GM21619 (cell line): ENCODE data around the gene DNAJC6.
"Not testable (repeated sequence)": the region's sequence is repeated elsewhere in the genome, so short reads cannot be mapped to it uniquely, and the experiment has no call there.

Source experiments
- ATAC-seq: cut with Tn5 transposase; IDR thresholded peaks from one replicate; pipeline ENCODE4 v1.9.1; 2021; ENCODE audit not compliant: unreplicated experiment

DNAJC6 gene

DNA sequence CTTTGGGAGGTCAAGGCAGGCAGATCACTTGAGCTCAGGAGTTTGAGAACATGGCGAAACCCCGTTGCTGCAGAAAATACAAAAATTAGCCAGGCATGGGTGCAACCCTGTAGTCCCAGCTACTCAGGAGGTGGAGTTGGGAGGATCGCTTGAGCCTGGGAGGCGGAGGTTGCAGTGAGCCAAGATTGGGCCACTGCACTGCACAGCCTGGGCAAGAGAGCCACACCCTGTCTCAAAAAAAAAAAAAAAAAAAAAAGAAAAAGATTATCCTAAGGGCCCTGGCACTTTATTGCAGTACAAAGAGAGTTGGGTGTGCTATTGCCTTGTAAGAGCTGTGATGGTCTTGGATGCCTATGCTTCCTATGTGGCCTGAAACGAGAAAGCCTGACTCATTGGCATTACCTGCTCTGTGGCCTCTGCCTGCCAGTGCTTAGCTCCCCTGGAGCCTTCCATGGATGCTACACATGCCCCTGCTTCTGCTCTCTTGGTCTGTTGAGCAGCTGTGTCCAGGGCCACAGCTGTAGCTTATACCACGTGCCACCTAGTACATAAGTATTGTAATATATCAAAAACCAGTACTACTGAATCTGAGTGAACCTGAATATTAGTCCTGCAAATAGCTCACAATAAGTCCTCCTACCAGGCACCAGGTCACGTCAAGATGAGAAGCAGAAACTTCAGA, 45.8 kb downstream of the DNAJC6 start:
- ATAC-seq = no peak

DNA sequence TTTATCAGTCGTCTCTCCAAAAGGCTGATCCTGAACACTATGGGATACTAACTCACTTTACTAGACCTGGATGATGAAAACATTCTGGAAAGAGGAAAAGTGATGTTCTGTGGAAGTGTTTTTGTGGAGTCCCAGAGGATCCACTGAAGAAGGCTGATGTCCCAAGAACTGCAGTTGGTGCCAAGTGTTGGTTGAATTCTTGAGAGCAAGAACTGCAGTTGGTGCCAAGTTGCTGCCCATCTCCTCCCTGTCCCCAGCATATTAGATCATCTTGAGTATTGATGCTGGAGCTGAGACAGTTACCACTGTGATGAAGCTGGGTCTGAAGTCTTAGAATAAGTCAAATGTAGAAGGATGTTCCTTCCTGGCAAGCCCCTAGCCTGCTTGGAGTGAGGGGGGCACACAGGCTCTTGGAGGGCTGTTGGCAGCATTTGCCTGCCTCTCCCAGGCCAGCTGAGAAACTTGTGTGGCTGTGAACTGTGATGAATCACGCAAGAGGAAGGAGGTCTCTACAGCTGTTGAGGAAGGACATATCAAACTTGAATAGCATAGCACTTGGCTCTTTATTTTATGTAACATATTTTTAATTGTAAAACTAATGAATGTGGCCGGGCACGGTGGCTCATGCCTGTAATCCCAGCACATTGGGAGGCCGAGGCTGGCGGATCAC, 48.1 kb downstream of the DNAJC6 start:
- ATAC-seq = no peak

DNA sequence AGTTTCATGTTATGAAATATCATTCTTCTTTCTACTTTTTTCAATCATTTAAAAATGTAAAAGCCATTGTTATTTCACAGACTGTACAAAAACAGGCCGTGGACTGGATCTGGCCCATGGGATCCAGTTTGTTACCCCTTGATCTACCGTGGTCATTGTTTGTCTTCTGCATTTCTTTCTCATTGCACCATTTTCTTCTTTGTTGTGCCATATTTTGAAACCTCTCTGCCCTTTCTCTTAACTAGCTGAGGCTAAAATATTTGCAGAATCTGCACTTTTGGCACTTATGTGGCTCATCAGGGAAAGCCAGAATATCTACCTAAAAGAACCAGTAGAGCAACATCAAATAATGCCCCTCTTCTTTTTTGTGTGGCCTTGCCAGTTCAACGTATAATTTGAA, 50.5 kb downstream of the DNAJC6 start:
- no peak for ATAC-seq

DNA sequence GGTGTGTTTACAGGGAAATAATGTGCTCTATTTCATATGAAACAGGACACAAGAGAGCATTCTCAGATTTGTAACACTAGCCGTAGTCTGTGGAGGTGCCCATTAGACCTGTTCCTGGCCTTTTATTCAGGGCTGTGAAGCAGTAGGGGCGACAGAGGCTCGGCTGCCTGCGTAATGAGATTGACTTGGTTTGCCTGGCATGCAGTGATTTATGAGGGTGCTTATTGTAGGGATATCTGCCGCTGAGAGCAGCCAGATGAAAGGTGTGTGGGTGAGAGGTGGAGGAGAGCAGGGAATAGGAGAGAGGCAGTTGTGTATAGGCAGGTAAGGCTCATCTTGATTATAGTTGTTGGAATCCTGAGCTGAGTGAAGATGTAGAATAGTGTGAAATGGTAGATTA, 51.3 kb downstream of the DNAJC6 start:
- no peak for ATAC-seq

DNA sequence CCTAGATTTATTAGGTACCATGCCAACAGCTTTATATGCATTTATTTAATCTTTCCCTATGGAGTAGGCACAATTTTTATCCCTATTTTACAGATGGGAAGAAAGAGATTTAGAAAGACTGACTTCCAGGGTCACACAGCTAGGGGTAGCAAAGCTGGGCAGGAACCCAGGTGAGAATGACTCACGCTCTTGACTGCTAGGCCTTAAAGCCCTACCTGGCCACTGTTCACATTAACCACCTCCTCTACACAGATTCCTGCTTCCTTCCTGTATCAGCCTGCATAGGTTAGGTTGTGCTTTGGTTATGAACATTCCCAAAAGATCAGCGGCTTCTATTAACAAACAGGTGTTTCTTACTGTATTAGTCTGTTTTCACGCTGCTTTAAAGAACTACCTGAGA, 53.2 kb downstream of the DNAJC6 start:
- no peak for ATAC-seq

DNA sequence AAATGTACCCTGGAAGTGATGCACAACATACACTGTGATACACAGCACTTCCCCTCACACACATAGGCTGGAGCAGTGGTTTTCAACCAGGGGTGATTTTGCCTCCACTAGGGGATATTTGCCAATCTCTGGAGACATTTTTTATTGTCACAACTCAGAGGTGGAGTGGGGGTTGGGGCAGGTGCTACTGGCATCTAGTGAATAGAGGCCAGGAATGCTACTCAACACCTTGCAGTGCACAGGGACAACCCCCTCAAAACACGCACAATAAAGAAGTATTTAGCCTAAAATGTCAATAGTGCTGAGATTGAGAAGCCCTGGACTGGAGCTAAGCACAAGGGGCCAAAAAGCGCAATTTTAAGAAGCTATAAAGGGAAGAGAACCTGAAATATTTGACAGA, 54.1 kb downstream of the DNAJC6 start:
- no peak for ATAC-seq

DNA sequence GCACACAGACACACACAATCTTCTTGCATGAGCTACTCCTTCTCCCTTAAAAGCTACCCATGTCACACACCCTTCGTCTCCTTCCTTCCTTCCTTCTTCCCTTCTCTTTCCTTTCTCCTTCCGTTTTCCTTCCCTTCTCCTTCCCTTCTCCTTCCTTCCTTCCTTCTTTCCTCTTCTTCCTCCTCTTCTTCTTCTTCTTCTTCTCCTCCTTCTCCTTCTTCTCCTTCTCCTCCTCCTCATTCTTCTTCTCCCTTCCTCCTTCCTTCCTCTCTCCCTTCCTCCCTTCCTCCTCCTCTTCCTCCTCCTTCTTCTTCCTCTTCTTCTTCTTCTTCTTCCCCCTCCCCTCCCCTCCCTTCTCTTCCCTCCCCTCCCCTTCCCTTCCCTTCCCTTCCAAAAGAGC, 59.1 kb downstream of the DNAJC6 start:
- no peak for ATAC-seq

DNA sequence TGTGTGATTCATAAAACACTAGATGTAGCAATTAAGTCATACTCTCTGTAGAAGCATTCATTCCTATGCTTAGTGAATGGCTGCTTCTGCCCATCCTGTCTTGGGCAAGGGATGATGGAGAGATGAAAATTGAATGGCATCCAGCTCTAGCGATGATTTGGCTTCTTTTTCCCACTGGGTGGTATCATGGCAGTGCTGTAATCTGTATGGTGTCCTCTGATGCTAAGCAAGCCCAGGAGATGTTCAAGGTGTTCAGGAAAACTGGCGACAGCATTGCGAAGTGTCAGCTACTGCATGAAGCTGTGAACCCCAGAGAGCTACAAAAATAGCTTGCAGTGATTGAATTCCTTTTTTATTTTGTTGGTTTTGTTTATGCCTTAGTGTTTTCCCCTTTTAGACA, 62.2 kb downstream of the DNAJC6 start:
- ATAC-seq = no peak

DNA sequence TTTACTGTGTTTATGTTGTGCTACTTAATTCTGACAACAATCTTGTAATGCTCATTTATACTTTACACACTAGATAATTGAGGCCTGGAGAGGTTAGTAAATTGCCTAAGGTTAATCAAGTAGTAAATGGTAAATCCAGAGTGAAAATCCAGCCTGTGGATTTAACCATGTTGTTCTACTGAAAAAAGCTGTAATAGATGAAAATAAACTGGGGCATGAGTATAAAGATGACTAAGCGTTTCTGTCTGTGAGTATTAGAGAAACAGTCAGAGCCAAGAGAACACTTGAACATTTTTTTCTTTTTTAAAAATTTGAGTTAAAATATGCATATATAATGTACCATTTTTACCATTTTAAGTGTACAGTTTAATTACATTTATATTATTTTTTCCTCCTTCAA, 63.2 kb downstream of the DNAJC6 start:
- no peak for ATAC-seq

DNA sequence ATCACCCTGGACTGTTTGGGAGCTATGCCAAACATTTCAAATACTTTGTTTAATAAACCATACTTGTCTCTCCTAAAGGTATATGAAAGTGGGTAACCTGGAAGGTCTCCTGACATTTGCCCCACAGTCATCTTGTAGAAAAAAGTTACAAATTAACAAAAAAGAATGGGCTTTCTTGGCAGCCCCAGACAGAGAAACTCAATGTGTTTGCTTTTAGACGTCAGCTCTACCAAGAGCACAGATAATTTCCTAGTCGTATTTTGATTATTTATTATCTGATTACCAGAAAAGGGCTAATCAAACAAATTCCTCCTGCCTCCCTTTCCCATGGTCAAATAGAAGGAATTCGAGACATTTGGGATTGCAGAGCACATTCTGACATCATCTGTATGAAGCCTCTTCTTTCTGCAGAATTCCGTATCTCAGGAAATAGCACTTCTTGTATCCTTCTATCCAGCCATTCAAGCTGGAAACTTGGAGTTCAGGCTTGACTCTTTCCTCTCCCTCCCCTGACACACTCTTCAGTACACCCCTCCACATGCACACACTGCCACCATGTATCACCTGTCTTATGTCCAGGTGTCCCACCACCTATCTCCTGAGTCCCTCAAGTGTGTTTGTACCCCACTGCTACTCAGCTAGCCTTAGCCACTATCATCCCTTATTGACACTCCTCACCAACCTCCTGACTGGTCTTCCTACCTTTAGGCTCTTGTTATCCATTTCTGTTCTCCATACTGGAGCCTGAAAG, 68.3 kb downstream of the DNAJC6 start:
- ATAC-seq = no peak

DNA sequence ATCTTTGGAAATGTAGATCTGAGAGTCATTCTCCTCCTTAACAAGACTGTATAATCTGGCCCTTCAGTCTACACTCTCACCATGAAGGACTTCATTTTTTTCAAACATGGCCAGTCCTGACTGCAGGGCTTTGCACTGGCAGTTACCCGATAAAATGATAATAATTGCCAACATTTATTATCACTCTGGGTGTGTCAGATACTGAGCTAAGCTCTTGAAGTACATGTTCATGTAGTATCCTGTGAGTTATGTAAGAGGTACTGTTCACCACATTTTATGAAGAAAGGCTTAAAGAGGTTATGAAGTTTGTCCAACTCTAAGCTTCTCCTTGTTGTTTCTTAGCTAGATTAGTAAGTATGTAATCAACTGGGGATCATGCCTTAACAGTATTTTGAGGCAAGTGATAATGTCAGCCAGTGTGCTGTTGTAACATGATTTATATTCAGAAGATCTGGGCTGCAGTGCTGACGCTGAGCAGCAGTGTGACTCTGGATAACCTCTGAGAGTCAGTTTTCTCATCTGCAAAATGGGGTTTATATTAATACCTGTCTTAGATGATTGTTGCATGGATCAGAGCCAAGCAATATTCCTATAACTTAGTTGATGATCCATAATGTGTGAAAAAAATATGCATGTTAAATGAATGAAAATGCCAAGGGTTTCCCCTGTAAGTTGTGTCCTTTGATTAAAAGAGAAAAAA, 69.1 kb downstream of the DNAJC6 start:
- no peak for ATAC-seq

DNA sequence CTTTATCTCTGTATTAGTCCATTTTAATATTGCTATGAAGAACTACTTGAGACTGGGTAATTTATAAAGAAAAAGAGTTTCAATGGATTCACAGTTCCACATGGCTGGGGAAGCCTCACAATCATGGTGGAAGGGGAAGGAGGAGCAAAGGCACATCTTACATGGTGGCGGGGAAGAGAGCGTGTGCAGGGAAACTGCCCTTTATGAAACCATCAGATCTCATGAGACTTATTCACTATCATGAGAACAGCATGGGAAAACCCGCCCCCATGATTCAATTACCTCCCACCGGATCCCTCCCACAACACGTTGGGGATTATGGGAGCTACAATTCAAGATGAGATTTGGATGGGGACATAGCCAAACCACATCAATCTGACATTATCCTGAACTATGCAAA, 75.1 kb downstream of the DNAJC6 start:
- ATAC-seq = not testable (repeated sequence)

DNA sequence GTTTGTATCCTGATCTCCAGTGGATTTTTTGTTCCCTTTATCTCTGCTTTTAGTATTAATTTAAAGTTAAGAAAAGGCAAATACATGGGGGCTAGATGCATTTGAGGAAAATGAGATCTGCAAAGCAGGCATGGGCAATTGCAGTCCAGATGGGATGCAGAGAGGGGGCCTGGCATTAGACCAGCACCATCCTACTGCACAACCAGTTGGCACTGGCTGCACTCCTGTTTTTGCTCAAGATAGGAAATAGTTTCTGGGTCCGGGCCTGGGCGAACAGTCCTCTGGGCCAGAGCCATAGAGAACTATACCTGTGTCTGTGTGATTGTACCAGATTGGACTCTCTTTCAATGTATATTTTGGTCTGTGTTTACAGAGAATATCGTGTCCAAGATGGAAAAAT, 77.1 kb downstream of the DNAJC6 start:
- ATAC-seq = no peak

DNA sequence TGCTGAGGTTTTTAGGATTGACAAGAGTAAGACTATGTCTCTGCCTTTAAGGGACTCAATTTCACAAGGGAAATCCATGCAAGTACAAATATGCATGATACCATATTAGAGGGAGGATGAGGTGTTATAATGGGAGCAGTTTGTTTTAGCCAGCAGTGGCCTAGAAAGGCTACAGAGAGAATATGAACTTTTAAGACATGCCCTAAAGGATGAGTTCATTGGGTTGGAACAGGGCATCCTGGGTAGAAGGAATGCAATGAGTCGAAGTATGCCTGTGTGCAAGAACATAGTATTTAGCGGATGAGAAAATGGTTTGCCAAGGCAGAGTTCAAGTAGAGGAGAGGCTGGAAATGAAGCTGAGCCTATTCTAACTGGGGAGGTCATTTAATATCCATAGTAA, 78.5 kb downstream of the DNAJC6 start:
- no peak for ATAC-seq

DNA sequence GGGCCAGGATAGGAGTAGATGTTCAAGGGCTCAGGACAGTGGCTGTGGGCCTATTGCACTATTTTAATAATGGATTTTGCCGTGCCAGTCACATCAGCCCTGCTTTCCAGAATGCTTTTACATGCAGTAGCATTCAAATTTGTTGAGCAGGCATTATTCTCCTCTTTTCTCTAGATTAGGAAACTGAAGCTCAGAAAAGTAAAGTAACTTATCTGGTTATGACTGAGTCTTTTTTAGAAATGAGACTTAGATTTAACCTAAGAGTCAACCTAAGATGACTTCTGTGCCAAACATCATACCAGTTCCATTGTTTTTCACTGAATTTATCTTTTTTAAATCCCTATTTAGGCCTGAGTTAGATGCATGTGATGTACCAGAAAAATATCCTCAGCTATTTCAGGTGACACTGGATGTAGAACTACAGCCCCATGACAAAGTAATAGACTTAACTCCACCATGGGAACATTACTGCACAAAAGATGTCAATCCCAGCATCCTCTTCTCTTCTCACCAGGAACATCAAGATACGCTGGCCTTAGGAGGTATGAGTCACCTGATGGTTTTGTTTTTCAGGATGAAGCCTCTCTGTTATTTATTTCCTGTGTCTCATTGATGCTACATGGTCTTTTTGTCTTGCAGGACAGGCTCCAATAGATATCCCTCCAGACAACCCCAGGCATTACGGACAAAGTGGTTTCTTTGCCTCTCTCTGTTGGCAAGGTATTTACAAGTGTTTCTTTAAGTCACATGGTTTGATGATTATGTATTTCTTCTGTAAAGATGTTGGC, 79.8 kb downstream of the DNAJC6 start:
- no peak for ATAC-seq

DNA sequence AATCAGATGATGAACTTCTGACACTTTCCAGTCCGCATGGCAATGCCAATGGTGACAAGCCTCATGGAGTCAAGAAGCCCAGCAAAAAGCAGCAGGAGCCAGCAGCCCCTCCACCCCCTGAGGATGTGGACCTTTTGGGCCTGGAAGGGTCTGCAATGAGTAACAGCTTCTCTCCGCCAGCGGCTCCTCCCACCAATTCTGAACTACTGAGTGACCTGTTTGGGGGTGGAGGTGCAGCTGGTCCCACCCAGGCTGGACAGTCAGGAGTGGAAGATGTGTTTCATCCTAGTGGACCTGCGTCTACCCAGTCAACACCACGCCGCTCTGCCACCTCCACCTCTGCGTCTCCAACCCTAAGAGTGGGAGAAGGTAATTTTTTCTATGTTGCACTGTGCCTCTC, 83.2 kb downstream of the DNAJC6 start:
- no peak for ATAC-seq

DNA sequence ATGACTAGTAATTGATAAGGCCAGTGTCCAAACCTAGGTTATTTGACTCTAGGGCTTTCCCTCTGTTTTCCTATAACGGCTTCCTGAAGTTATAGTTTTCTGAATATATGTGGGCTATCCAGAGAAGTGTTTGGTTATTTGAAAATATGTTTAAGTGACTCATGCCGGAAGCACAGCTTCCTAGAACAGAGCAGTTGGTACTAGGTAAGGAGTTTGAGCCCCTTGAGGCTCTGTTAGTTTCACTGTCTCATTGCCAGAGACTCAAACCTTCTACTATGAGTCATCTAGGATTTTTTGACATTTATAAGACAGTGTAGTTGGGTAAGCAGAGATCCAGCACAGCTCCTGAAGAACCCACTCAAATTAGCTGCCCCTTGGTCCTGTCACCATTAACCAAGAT, 84.0 kb downstream of the DNAJC6 start:
- peak; percentile 98 for ATAC-seq

DNA sequence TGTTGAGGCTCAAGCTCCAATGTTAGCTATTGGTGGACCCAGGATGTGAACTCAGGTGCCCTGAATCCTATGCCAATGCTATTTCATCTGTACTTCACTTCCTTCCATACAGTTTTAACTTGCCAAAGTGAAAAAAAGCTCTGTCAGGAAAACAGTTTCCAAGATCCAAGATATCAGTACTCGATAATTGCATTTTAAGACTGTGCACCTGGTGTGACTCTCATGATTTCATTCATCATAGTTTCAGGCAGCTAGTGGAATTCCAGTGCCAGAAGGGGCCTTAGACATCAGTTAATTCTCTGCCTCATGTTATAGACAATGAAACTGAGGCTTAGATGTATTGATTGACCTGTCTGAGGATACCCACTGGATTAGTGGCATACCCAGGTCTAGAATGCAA, 84.6 kb downstream of the DNAJC6 start:
- ATAC-seq = no peak

DNA sequence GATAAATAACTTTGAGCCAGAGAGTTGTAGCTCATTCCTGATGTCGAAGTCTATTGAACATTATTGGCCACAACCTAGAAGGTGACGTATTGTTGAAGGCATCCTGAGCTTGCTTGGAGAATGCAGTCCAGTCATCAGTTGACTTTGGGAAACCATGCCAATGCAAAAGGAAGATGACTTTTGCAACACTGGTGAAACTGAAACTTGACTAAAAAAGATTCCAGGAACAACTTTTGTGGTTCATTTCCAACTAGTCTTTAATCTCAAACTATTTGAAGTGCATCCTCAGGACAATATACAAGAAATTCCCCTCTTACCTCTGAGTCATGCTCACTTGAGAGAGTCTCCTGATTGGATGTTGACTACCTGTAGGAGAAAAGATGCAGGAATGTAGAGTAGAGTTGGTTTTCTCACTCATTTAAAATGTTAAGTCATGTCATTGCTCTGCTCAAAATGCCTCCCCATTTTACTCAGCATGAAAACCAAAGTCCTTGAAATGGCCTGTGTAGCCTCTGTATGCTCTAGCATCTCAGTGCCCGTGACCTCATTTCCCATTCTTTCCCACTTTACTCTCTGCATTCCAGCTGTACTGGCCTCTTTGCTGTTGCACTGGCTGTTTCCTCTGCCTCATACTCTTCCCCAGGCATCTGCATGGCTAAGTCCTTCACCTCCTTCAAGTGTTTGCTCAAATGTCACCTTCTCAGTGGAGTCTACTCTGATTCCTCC, 86.7 kb downstream of the DNAJC6 start:
- no peak for ATAC-seq

DNA sequence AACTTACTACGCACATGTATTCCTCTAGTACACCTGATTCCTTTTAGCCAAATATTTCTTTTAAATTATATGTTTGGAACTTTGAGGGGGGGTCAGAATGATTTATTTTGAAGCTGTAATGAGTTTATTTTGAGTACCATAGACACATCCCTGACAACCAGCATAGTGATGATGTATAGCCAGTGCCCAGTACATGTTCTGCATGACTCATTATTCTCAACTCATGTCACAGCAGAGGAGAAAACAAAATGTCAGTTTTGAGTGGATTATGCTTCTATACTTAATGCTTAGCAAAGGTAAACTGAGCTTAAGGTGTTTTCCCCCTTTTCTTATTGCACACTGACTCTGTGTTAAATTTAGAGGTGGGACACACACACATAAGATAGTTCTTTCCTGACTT, 88.7 kb downstream of the DNAJC6 start:
- ATAC-seq = no peak
